Smooth muscle cell of the brain vasculature (primary cell): Measurements from ENCODE around the gene ADSS1.

Experiments used
- DNase-seq: peaks from one replicate; pipeline ENCODE4 v3.0.0-alpha.2; 2012; ENCODE audit warnings: low read depth, low spot score

Gene ADSS1

GRCh38 chr14:104732931-104733681 lies 9.1 kb downstream of the ADSS1 start:
- no peak for DNase-seq

GRCh38 chr14:104734051-104734587 lies 10.1 kb downstream of the ADSS1 start:
- DNase-seq, result no peak

- DNase-seq, result no peak
These were observed 10.6 kb downstream of the ADSS1 start for GRCh38 chr14:104734601-104734990.

- no peak for DNase-seq
These were observed 11.2 kb downstream of the ADSS1 start for GRCh38 chr14:104734991-104735779.

- DNase-seq, result no peak
These were observed 12.0 kb downstream of the ADSS1 start for GRCh38 chr14:104735830-104736642.

GRCh38 chr14:104738375-104739019 lies 14.5 kb downstream of the ADSS1 start:
- DNase-seq, result no peak

- no peak for DNase-seq
These were observed 15.0 kb downstream of the ADSS1 start for GRCh38 chr14:104739026-104739425.

- no peak for DNase-seq
These were observed 15.8 kb downstream of the ADSS1 start for GRCh38 chr14:104739546-104740516.

- no peak for DNase-seq
These were observed 17.2 kb downstream of the ADSS1 start for GRCh38 chr14:104741108-104741802.

GRCh38 chr14:104741803-104742251 lies 17.8 kb downstream of the ADSS1 start:
- no peak for DNase-seq

- DNase-seq, result no peak
These were observed 18.8 kb downstream of the ADSS1 start for GRCh38 chr14:104742586-104743455.

- DNase-seq, result no peak
These were observed 19.7 kb downstream of the ADSS1 start for GRCh38 chr14:104743461-104744380.

- no peak for DNase-seq
These were observed 20.5 kb downstream of the ADSS1 start for GRCh38 chr14:104744484-104744883.

- no peak for DNase-seq
These were observed 21.4 kb downstream of the ADSS1 start for GRCh38 chr14:104745431-104745830.

GRCh38 chr14:104746071-104746545 lies 22.1 kb downstream of the ADSS1 start:
- DNase-seq, result no peak

- no peak for DNase-seq
These were observed 23.0 kb downstream of the ADSS1 start for GRCh38 chr14:104746934-104747481.

GRCh38 chr14:104747876-104748275 lies 23.8 kb downstream of the ADSS1 start:
- no peak for DNase-seq
